ENCODE data around the gene RBM20. TPM values are rescaled to one million over a fixed set of nuclear protein-coding genes. Genes with fewer than 3 reads are reported as not detected.
A peak's percentile ranks its signal among the peaks of the same experiment; 100 is the strongest.

The RBM20 gene
- total and polyA plus RNA-seq, 12 donors: 0.07 to 2.3 (median 0.28) TPM; not detected in 2

DNA sequence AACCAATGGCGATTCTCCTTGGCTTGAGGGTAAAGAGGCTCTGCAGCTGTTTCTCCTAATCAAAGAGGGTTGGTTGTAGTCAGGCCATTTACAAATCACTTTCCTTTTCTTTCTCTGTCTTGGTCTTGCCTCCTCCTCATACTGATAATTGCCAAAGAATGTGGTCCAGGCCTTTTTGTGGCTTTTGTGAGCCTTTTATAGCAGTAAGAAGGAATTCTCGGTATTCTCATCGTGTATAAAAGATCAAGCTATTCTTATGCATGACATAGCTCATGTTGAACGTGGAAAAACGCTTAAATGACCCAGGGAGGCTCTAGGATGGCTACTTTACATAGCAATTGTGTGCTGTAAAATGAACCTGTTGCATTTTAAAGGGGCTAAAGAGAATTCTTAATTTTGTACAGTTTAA, 62.6 kb downstream of the RBM20 start:
- Histone ChIP-seq H3K27me3 (no peaks in the 10 kb centered on the region), H3K36me3 (replicated peaks in 1 of 2) (no peaks in the 10 kb centered on the region), H3K9me3 (replicated peaks in 1 of 3) (no peaks in the 10 kb centered on the region), H3K27ac (no peak overlapping the region), H3K4me3 (no peak overlapping the region), H3K4me1 (replicated peaks in 1 of 2) (peaks cover 0 to 9% of the 10 kb centered on the region in 2 donors)
- TF ChIP-seq, protein P1, sequence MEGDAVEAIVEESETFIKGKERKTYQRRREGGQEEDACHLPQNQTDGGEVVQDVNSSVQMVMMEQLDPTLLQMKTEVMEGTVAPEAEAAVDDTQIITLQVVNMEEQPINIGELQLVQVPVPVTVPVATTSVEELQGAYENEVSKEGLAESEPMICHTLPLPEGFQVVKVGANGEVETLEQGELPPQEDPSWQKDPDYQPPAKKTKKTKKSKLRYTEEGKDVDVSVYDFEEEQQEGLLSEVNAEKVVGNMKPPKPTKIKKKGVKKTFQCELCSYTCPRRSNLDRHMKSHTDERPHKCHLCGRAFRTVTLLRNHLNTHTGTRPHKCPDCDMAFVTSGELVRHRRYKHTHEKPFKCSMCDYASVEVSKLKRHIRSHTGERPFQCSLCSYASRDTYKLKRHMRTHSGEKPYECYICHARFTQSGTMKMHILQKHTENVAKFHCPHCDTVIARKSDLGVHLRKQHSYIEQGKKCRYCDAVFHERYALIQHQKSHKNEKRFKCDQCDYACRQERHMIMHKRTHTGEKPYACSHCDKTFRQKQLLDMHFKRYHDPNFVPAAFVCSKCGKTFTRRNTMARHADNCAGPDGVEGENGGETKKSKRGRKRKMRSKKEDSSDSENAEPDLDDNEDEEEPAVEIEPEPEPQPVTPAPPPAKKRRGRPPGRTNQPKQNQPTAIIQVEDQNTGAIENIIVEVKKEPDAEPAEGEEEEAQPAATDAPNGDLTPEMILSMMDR (IDR thresholded peaks at IDR 0.05): no peak
- TF ChIP-seq POLR2A (IDR thresholded peaks at IDR 0.05): no peak
- 71 to 78% (median 74%) methylated on average over 5 of the region's 5 CpGs for WGBS, 4 donors
- intact Hi-C loops (cut with DNase I): no loop called here
- no peak for DNase-seq

DNA sequence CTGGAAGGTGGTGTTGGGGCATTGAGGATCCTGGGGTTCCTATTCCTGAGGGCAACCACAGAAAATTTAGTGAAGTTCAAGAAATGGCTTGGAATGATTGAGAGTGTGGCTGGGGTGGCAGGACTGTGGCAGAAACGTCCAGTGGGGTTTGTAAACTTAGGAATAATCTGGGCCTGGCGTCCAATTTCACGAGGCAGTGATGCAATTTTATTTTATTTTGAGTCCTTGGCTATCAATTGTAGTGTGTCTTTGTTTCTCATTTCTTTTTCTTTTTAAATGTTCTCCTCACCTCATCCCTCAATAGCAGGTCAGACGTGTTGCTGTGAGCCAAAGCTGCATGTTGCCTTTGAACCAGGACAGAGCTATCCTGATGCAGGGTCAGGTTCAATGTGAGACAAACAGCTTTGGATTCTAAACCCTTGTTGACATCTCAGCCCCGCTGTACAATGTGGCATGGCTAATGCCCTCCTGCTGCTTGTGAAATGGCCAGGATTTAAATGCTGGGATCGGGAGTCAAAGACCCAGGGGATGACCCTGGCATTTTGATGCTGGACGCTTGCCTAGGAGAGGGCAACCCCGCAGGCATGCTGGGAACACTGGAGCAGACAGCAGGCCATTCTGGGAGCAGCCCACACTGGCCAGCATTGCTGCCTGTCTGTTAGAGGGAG, 64.8 kb downstream of the RBM20 start:
- 27 to 43% (median 38%) methylated on average over 7 to 8 of the region's 8 CpGs for WGBS, 4 donors

DNA sequence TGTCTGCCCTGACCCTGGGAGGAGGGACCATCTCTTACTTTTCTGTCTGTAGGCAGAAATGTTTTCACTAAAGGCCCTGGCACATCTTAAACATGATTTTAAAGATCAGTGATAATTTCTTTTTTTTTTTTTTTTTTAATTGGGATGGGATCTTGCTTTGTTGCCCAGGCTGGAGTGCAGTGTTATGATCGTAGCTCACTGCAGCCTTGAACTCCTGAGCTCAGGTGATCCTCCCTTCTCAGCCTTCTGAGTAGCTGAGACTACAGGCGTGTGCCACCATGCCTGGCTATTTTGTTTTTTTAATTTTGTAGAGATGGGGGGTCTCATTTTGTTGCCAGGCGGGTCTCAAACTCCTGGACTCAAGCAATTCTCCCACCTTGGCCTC, 65.3 kb downstream of the RBM20 start:
- intact Hi-C loops (cut with DNase I): no loop called here
- Histone ChIP-seq H3K4me1 (replicated peaks in 1 of 2) (peaks cover 0 to 9% of the 10 kb centered on the region in 2 donors), H3K27ac (peak overlapping the region in 1 of 5 donors; percentile 72), H3K27me3 (no peaks in the 10 kb centered on the region), H3K4me3 (no peak overlapping the region), H3K9me3 (replicated peaks in 1 of 3) (no peaks in the 10 kb centered on the region), H3K36me3 (replicated peaks in 1 of 2) (no peaks in the 10 kb centered on the region)
- TF ChIP-seq, protein P1 (IDR thresholded peaks at IDR 0.05): no peak
- TF ChIP-seq POLR2A (IDR thresholded peaks at IDR 0.05): no peak
- WGBS, 4 donors: 78 to 84% (median 80%) methylated on average over 3 of the region's 3 CpGs
- no peak for DNase-seq

More for the DNA sequence above, 64.8 kb downstream of the RBM20 start:
- Histone ChIP-seq H3K36me3 (replicated peaks in 1 of 2) (no peaks in the 10 kb centered on the region), H3K27me3 (no peaks in the 10 kb centered on the region), H3K9me3 (replicated peaks in 1 of 3) (no peaks in the 10 kb centered on the region), H3K27ac (peak overlapping the region in 1 of 5 donors; percentile 72), H3K4me3 (no peak overlapping the region), H3K4me1 (replicated peaks in 1 of 2) (peaks cover 0 to 9% of the 10 kb centered on the region in 2 donors)
- no peak for TF ChIP-seq POLR2A (IDR thresholded peaks at IDR 0.05)
- TF ChIP-seq, protein P1 (IDR thresholded peaks at IDR 0.05): no peak
- DNase-seq: peak; percentile 62 to 91 (median 74)
- intact Hi-C loops (cut with DNase I): no loop called here

DNA sequence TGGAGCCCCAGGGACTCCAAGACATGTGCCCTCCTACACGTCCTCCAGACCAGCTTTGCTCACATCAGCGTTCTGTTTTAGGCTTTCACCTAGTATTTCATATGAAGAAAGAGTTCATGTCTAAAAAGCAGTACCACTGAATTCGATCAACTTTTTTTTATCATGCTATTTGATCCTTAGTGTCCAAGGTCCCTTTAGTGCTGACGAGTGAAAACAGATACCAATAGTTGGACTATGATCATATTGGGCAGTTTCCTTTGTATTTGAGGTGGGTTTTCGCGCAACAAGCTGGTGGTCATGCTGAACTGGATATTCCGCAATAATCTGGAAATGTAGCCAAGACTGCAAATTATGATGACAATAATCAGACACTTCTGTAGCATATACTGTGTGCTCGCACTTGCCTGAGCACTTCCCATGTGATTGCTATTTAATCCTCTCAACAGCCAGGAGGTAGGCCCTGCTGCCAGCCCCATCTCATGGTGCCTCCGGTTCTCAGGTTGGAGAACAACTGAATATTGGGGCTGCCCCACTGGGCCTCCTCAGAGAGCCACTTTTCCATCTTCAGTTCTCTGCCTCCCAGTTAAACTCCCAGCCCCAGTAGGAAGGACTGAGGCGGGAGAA, 65.9 kb downstream of the RBM20 start:
- no peaks in the 10 kb centered on the region for H3K9me3 ChIP-seq (replicated peaks in 1 of 3)
- intact Hi-C loops (cut with DNase I): no loop called here
- H3K36me3 ChIP-seq (replicated peaks in 1 of 2): no peaks in the 10 kb centered on the region
- H3K27me3 ChIP-seq: no peaks in the 10 kb centered on the region
- no peak for DNase-seq
- H3K4me1 ChIP-seq (replicated peaks in 1 of 2): peaks cover 0 to 9% of the 10 kb centered on the region in 2 donors
- WGBS, 4 donors: 86 to 90% (median 87%) methylated on average over 9 to 10 of the region's 10 CpGs
- TF ChIP-seq, protein P1 (IDR thresholded peaks at IDR 0.05): no peak
- TF ChIP-seq POLR2A (IDR thresholded peaks at IDR 0.05): no peak
- H3K4me3 ChIP-seq: no peak overlapping the region
- H3K27ac ChIP-seq: no peak overlapping the region

Data from adrenal gland (tissue), 12 donors.